NCI-H187 (cell line): ENCODE data around the gene CPA3.

Experiments
- DNase-seq, 2 experiments: peaks; one replicate each; lab custom pipeline; 2025; lab: John Stamatoyannopoulos, UW

The CPA3 gene, protein sequence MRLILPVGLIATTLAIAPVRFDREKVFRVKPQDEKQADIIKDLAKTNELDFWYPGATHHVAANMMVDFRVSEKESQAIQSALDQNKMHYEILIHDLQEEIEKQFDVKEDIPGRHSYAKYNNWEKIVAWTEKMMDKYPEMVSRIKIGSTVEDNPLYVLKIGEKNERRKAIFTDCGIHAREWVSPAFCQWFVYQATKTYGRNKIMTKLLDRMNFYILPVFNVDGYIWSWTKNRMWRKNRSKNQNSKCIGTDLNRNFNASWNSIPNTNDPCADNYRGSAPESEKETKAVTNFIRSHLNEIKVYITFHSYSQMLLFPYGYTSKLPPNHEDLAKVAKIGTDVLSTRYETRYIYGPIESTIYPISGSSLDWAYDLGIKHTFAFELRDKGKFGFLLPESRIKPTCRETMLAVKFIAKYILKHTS

GRCh38 chr3:148865049-148865448, at the start of gene CPA3:
Gene CPA3, plus strand, starts transcription at chr3:148865296. Its CDS starts 12 bp downstream, at chr3:148865308.
- no peak for DNase-seq

GRCh38 chr3:148815316-148816110, 49.6 kb upstream of the CPA3 start:
- no peak for DNase-seq

- DNase-seq: no peak
Observed at GRCh38 chr3:148816427-148816826, 48.7 kb upstream of the CPA3 start.

GRCh38 chr3:148816981-148817525, 48.0 kb upstream of the CPA3 start:
- DNase-seq: no peak

DNA sequence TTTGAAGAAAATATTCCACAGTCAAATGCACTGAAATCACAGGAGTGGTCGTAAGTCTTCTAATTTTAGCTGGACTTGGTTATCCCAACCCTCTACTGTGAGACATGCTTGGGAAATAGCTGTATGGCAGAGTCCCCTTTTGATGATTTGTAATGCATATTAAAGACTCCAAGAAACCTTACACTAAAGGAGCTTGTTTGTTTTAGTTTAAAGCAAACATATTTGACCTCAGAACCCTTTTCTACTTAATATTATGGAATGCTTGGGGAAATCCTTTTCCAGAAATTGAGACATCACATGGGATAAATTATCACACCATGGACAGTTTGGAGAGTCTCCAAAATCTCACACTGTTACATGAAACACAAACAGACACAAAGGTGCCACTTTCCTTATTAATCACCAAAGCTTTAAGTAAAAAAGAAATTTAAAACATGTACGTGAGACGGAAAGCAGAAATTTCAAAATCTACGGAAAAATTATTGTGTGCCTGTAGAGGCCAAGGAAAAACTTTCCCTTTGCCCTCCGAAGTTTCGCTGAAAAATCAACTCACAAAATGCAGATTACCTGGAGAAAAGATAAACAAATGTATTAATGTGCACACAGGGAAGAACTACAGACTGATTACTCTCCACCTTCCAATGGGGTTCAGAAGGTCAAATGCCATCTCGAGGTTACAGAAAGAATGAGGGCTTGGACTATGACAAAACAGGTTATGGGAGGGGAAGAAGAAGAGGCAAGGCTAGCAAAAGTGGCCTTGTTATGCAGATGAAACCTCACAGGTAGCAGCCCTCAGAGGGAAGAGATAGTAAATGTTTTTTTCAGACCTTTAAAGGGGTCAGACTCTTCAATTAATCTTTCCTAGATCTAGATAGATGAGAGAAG, 44.5 kb upstream of the CPA3 start:
- no peak for DNase-seq

GRCh38 chr3:148823026-148823425, 42.1 kb upstream of the CPA3 start:
- DNase-seq: no peak

DNA sequence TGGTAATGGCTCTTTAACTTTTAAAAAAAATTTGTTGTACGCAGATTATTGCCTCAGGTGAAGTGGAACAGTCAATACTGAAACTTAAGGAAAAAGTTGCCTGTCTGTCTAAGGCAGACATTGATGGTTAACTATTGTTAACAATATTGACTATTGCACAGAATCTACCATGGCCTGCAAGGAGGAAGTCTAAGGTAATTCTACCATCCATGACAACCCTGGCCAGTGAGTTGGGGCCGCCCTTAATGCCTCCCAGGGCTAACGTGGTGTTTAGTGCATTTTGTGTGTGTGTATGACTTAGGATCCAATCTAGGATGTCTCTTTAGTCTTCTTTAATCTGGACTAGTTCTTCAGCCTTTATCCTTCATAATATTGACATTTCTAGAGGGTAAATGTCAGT, 39.6 kb upstream of the CPA3 start:
- DNase-seq: no peak

- DNase-seq: no peak
Observed at GRCh38 chr3:148827585-148827984, 37.5 kb upstream of the CPA3 start, which contains the start of gene CPB1. Gene CPB1, plus strand, starts transcription at chr3:148827811. Its CDS starts 13 bp downstream, at chr3:148827824.

GRCh38 chr3:148828136-148828690, 36.9 kb upstream of the CPA3 start:
- DNase-seq: no peak

DNA sequence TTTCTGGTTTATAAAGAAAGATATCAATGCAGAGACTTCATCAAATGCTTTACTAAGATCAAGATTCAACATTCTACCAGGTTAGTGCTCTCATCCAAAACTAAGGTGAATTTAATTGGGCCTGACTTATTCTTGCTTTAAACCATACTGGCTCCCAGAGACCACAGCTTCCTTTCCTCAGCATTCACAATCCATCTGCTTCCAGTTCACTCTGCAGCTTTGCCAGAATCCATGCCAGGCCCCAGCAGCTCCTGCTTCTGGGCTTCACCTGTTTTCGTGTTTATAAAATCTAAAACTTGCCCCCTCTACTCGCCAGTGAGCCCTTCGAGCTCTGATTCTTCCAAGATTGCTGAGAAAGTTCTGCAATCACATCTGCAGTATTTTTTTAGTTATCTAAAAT, 35.2 kb upstream of the CPA3 start:
- no peak for DNase-seq

DNA sequence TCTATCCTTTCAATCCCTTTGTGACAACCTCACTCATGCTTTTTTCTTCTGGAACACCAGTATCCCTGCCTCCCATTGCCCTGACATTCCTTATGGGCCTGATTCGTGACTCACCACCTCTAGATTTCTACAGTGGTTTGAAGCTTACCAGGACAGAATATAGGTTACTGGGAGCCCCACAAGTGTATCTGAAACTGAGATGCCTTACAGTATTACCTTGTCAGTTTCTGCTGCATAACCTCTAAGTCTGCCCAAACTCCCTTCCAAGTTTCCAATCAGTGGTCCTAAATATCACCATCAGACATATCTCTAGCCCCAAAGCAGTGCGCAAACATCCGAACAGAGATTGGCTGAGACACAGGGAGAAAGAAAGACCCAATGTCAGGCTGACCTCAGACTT, 31.9 kb upstream of the CPA3 start:
- DNase-seq: no peak

GRCh38 chr3:148839805-148840204, 25.3 kb upstream of the CPA3 start:
- DNase-seq: no peak

DNA sequence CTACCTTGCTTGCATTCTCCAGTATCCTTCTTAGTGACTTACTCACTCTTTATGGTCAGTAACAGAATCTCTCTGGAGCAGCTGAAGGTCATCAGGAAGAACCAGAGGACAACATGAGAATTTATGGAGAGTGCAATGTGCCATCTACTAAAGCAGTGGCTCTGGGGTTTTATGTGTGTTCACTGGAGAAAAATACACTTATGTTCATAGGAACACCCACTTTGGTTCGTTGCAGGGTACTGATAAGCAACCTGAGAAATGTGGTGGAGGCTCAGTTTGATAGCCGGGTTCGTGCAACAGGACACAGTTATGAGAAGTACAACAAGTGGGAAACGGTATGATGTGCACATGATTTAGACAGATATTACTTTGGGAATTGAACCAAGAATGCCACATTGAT, 24.6 kb upstream of the CPA3 start:
- DNase-seq: no peak

DNA sequence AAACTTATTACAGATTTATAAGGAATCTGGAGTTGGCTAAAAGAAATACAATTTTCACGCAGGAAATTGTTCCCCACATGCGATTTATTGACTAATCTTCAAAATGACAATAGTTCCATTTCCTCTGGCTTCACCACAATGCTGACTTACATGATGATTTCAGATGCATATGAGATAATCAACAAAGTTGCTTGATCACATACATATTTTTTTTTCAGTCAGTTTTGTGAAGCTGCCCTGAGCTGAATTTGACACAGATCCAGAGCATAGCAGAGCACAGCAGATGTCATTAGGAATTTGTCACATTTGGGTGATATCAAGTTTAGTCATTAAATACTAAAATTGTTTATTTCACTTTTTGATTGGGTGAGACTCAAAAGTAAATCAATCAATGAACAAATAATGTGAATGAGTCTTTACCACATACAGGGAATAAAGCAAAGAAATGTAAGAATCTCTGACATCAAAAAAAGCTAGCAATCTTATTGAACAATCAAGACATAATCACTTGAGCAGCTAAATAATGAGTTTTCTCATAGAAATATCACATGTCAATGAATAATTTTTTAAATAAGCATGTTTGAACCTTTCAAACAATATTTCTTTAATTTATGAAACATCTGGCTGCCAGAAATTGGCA, 19.2 kb upstream of the CPA3 start:
- DNase-seq: no peak

GRCh38 chr3:148847351-148847750, 17.7 kb upstream of the CPA3 start:
- DNase-seq: no peak

- no peak for DNase-seq
Observed at GRCh38 chr3:148848410-148848809, 16.7 kb upstream of the CPA3 start.

GRCh38 chr3:148852271-148852992, 12.7 kb upstream of the CPA3 start:
- no peak for DNase-seq

DNA sequence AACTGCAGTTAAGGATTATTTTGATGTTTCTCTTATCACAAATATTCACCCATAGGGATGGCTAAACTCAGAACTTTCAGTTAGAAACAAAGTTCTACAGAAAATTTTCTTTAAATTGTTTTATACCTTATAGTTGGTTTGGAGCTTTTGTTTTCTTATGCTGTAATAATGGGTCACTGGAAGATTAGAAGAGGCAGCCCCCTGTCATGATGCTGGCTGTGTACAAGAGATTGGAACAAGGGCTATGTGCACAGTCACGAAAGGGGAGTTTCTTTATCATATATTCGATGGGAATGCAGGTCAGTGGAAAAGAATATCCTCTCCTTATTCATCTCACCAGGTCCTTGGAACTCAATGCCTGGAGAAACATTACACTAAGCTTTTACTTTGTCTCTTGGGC, 12.0 kb upstream of the CPA3 start:
- no peak for DNase-seq

GRCh38 chr3:148854061-148854460, 11.0 kb upstream of the CPA3 start:
- no peak for DNase-seq

DNA sequence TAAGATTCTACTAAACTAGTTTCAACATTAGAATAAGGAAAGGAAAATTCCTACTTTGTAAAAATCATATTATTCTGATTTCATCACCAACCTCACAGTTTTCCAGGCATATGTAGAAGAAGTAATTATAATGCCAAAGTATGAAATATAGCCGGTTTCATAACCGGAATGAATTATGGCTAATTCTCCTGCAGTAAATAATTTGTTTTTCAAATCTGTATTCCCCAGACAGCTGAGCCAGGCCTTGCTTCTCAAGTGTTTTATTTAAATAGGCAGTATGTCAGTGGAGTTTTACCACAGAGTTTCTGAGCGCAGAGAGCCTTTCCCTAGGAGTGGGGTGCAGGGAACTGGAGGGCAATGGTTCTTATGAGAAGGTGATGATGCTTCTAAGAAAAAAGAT, 8.7 kb upstream of the CPA3 start:
- no peak for DNase-seq
